ENCODE results near the gene DYNLRB2. TPM values are rescaled to one million over a fixed set of nuclear protein-coding genes. Genes with fewer than 3 reads are reported as not detected.

The DYNLRB2 gene
- total RNA-seq, 6 experiments from 2014 or later: 0.47 to 0.64 TPM; not detected in 4

GRCh38 chr16:80583466-80583865 lies 42.7 kb downstream of the DYNLRB2 start:
- TF ChIP-seq POLR2A (IDR thresholded peaks at IDR 0.05) (no peak), CTCF (IDR thresholded peaks at IDR 0.05) (no peak)
- intact Hi-C loops (cut with DNase I): no loop called here
- H3K4me1 ChIP-seq: no peaks in the 10 kb centered on the region
- peak in 1 of 3 donors; percentile 32 for DNase-seq
- H3K36me3 ChIP-seq: no peaks in the 10 kb centered on the region
- no peak overlapping the region for H3K27ac ChIP-seq
- no peak overlapping the region for H3K4me3 ChIP-seq
- ATAC-seq: peak; percentile 24 to 57 (median 36)
- no peaks in the 10 kb centered on the region for H3K27me3 ChIP-seq
- 83% methylated on average over 1 of the region's 3 CpGs for WGBS (ENCODE audit: insufficient coverage, low coverage, low lambda C conversion rate, missing lambda C conversion rate)
- no peaks in the 10 kb centered on the region for H3K9me3 ChIP-seq

GRCh38 chr16:80585764-80586163 lies 45.0 kb downstream of the DYNLRB2 start:
- intact Hi-C loops (cut with DNase I): no loop called here
- no peak for TF ChIP-seq CTCF (IDR thresholded peaks at IDR 0.05)
- TF ChIP-seq POLR2A (IDR thresholded peaks at IDR 0.05): no peak
- Histone ChIP-seq H3K4me1 (no peaks in the 10 kb centered on the region), H3K4me3 (no peak overlapping the region), H3K36me3 (no peaks in the 10 kb centered on the region), H3K27ac (no peak overlapping the region), H3K9me3 (no peaks in the 10 kb centered on the region), H3K27me3 (no peaks in the 10 kb centered on the region)
- no peak for ATAC-seq
- no peak for DNase-seq
- 74% methylated on average over 4 of the region's 4 CpGs for WGBS (ENCODE audit: insufficient coverage, low coverage, low lambda C conversion rate, missing lambda C conversion rate)

GRCh38 chr16:80586476-80586875 lies 45.7 kb downstream of the DYNLRB2 start:
- H3K4me1 ChIP-seq: no peaks in the 10 kb centered on the region
- H3K9me3 ChIP-seq: no peaks in the 10 kb centered on the region
- no peak overlapping the region for H3K4me3 ChIP-seq
- TF ChIP-seq CTCF (IDR thresholded peaks at IDR 0.05) (no peak), POLR2A (IDR thresholded peaks at IDR 0.05) (no peak)
- DNase-seq (no peak), ATAC-seq (no peak)
- no peak overlapping the region for H3K27ac ChIP-seq
- no peaks in the 10 kb centered on the region for H3K27me3 ChIP-seq
- intact Hi-C loops (cut with DNase I): no loop called here
- H3K36me3 ChIP-seq: no peaks in the 10 kb centered on the region

GRCh38 chr16:80587071-80587470 lies 46.3 kb downstream of the DYNLRB2 start:
- no peak for DNase-seq
- Histone ChIP-seq H3K27me3 (no peaks in the 10 kb centered on the region), H3K4me3 (no peak overlapping the region), H3K9me3 (no peaks in the 10 kb centered on the region), H3K36me3 (no peaks in the 10 kb centered on the region), H3K4me1 (no peaks in the 10 kb centered on the region), H3K27ac (no peak overlapping the region)
- TF ChIP-seq CTCF (IDR thresholded peaks at IDR 0.05) (no peak), POLR2A (IDR thresholded peaks at IDR 0.05) (no peak)
- intact Hi-C loops (cut with DNase I): no loop called here
- 81% methylated on average over 4 of the region's 4 CpGs for WGBS (ENCODE audit: insufficient coverage, low coverage, low lambda C conversion rate, missing lambda C conversion rate)
- ATAC-seq: peak in 2 of 4 donors; percentile 40 to 48
